GM10248 (cell line): ENCODE measurements around the gene EPB42.

ENCODE experiments used
- CTCF ChIA-PET: fragments of 300-600 bp; sonication (Branson Sonifier 250); formaldehyde crosslinking; extraction: SDS; loops from one replicate; lab custom pipeline; 2021; ENCODE audit warnings: antibody characterized with exemption; lab: Yijun Ruan, JAX
- POLR2A ChIA-PET: fragments of 350-650 bp; sonication (Branson Sonifier 250); formaldehyde crosslinking; extraction: SDS; loops from one replicate; lab custom pipeline; 2020; ENCODE audit warnings: antibody characterized with exemption; lab: Yijun Ruan, JAX
- DNase-seq: peaks from one replicate; pipeline ENCODE4 v3.0.0; 2012; ENCODE audit errors: extremely low spot score
- CTCF ChIP-seq: IDR thresholded peaks from 2 replicates; pipeline ENCODE4 v1.5.1; 2012; ENCODE audit warnings: mild to moderate bottlenecking, low read depth; ENCODE audit errors: extremely low read depth, missing control alignments, control extremely low read depth

Gene EPB42

DNA sequence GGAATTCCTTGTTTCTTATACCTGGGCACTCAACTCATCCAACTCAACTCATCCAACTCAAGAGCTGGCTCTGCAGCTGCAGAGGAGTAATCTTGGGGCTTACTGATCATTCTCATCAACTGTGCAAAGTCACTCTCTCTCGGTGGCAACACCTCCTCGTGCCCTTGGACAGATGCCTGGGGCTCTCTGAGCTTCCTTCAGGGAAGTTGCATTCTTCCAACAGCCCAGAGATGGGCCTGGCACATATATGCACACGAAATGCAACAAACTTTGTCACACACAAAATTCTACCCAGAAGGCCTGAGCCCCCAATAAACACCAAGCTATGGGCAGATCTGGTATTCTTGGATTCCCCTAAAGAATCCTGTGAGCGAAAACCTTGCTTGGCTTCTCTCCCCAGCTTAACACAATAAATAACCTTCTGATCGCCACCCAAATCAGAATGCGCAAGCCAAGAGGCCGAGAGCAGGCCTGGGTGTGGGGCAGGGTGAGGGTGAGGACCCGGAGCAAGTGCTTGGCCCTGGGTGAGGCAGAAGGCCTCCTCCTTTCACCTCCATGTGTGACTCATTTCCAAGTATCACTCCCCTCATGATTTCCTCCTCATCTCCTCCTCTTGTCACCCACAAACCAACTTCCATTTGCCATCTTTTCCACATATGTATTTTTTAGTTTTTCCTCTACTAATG, 30.5 kb upstream of the EPB42 start:
- ChIA-PET POLR2A (no interaction called here), CTCF (interaction anchor here (0.9 to 5.6 kb wide), 12 partner anchors 10 to 68 kb away, joined by 3 to 27 read pairs (median 4); no protein-coding TSS in a partner anchor)
- TF ChIP-seq CTCF = no peak
- DNase-seq = no peak

DNA sequence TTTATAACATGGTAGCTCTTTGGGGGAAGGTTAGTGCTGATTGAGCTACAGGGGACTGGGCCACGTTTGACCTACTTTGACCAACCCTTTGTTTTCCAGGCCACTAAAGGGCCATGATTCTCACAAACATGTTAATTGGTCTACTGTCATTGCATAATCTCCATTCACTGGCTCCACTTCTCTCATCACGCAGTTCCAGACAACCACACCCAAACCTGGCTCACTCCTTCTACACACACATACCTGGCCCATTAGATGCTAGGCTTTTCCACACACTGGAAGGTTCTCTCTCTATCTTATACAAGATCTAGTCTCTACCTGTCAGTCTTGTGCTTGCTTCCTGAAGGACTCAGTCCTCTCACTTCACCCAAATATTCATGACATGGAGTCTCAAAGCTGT, 30.0 kb upstream of the EPB42 start:
- ChIA-PET POLR2A (no interaction called here), CTCF (interaction anchor here (0.6 to 5.6 kb wide), 13 partner anchors 9 to 67 kb away, joined by 3 to 27 read pairs (median 4); no protein-coding TSS in a partner anchor)
- TF ChIP-seq CTCF = no peak
- no peak for DNase-seq

GRCh38 chr15:43249699-43250203, 28.9 kb upstream of the EPB42 start:
- no peak for TF ChIP-seq CTCF
- peak; percentile 70 for DNase-seq
- ChIA-PET CTCF (interaction anchor here (1.2 to 5.6 kb wide), 6 partner anchors 12 to 35 kb away, joined by 3 to 27 read pairs (median 6); no protein-coding TSS in a partner anchor), POLR2A (no interaction called here)

GRCh38 chr15:43249236-43249635, 28.4 kb upstream of the EPB42 start:
- DNase-seq = no peak
- ChIA-PET POLR2A (no interaction called here), CTCF (interaction anchor here (1.5 to 5.6 kb wide), 4 partner anchors 19 to 37 kb away, joined by 7 to 27 read pairs (median 13); no protein-coding TSS in a partner anchor)
- TF ChIP-seq CTCF = no peak

- ChIA-PET POLR2A (no interaction called here), CTCF (interaction anchor here (1.2 to 6.4 kb wide), 7 partner anchors 13 to 40 kb away, joined by 3 to 48 read pairs (median 4); no protein-coding TSS in a partner anchor)
- no peak for DNase-seq
- TF ChIP-seq CTCF = no peak
Measured at GRCh38 chr15:43246261-43246774, 25.5 kb upstream of the EPB42 start.

- TF ChIP-seq CTCF = no peak
Measured at GRCh38 chr15:43244092-43244491, 23.3 kb upstream of the EPB42 start.

More at GRCh38 chr15:43244092-43244491, 23.3 kb upstream of the EPB42 start:
- CTCF ChIA-PET = interaction anchor here (1.5 to 9.0 kb wide), 4 partner anchors 18 to 42 kb away, joined by 6 to 48 read pairs (median 40); partner anchors contain the start of gene TGM5
- POLR2A ChIA-PET = no interaction called here
- DNase-seq = no peak
